CD4-positive, alpha-beta T cell treated with Interleukin-17A for 1 hour (primary cell): ENCODE data around the gene LYVE1.

Experiments
- DNase-seq: peaks from one replicate; pipeline ENCODE4 v3.0.0-alpha.2; 2020

The LYVE1 gene

DNA sequence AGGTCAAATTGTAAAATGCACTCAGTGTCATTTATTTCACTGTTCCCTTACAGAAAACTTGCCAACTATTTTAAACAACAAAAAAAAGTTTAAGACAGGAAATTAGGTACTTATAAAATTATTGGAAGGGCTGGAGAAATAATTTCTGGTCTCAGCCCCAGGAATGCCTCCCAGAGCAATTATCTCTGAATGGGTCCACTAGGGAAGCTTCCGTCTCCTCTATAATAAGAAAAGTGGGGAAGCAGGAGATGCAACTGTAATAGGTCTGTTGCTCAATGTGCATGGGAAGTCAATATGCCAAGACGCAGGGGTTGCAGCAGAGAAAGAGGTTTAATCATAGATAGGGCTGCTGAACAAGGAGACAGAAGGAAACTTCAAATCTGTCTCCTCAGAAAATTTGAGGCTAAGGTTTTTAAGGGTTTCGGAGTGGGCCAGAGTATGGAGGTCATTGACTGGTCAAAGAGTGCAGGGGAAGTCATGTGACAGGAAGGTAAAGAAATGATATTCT lies 16.6 kb downstream of the LYVE1 start:
- DNase-seq: no peak

DNA sequence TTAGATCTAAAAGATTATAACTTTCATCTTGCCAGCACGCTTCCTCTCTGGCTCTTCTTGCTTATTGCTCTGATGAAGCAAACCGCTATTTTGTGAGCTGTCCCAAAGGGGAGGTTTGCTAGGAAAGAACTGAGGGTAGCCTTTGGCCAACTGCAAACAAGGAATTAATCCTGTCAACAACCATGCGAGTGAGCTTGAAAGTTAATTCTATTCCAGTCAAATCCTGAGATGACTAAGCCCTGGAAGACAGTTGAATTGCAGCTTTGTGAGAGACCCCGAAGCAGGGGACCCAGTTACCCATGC lies 17.2 kb downstream of the LYVE1 start:
- no peak for DNase-seq

DNA sequence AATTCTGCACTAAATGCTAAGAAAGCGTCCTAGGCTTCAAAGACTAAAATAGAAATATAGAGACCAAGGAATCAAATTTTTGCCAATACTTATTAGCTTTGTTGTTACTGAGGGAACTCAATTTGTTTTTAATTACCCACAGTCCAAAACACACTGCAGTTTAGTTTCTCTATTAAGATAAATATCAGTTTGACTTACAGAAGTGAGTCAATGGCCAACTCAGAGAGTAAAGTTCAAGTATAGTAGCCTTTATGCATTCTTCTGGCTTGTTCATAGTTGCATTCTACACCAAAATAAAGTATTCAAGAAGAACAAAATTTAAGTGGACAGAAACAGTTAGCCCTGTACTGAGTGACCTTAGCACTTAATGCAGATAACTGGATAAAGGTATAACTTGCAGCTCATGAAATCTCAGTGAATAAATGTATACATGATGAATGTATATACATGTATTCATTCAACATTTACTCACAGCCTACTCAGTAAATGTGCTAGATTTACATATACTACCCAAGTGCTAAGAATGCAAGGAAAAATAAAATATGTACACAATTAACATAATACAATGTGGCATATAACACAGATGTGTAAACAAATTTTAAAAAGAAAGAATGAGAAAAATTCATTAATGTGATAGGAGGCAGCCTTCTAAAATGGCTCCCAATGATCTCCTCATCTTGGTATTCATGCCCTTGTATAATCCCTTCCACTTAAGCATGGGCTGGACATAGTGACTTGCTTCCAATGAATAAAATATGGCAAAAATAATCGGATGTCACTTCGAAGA lies 17.8 kb downstream of the LYVE1 start:
- no peak for DNase-seq

DNA sequence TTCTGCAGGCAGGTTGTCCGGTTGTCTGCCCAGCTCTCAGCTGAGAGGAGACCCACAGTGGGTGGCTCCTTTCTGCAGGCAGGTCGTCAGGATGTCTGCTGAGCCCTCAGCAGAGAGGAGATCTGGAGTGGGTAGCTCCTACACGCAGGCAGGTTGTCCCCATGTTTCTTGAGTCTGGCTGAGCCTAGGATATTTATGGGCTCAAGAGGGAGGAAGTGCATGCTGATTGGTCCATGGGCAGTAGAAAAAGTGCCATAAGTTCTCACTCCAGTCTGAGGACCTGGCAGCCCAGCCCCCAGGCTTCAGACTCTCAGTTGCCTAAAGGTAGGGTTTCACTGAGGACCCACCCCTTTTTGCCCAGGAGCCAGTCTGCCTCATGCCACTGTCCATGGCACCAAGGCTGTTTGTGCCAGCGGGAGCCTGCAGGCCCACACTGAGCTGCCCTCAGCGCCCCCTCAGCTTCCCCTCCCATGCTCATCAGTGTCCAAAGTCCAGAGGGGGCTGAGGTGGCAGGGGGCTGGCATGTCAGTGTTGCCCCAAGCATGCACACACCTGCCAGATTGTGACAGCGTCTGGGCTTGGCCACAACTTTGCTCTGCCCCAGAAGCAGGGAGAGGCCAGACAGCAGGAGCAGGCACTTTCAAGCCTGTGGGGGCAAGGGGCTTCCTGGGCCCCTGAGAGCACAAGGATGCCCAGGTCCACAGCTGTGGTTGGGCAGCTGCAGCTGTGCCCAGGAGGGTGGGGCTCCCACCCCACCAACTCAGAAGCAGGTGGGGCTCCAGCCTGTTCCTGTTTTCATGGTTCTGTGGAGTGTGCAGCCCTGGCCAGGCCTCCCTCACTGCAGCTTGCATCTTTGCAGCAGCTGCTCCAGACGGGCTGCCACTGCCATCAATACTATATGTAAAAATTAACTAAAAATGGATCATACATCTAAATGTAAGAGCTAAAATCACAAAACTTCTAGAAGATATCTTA lies 23.7 kb downstream of the LYVE1 start:
- DNase-seq: no peak

DNA sequence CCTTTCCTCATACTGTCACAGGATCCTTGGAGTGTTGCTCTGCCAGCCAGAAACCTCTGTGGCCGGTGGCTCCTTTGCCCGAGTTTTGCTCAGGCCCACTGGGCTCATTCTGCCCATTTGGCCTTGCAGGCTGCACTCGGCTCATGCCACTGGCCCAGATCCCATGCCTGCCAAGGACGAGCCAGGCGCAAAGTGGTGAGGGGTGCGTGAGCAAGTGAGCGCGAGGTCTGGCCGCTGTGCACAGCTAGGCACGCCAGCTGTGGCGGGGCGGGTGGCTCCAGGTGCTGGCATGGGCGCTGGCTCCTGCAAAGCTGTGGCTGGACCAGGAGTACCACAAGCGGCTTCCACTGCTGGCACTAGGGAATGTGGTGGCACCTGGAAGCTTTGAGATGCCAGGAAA lies 24.7 kb downstream of the LYVE1 start:
- no peak for DNase-seq

DNA sequence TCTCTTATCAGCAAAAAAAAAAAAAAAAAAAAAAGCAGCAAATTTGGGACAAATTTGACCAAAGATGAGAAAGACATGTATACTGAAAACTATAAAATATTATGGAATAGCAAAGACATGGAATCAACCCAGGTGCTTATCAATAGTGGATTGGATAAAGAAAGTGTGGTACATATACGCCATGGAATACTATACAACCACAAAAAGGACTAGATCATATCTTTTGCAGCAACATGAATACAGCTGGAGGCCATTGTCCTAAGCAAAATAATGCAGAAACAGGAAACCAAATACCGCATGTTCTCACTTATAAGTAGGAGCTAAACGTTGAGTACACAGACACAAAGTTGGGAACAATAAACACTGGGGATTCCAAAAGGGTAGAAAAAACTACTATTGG lies 25.7 kb downstream of the LYVE1 start:
- no peak for DNase-seq

DNA sequence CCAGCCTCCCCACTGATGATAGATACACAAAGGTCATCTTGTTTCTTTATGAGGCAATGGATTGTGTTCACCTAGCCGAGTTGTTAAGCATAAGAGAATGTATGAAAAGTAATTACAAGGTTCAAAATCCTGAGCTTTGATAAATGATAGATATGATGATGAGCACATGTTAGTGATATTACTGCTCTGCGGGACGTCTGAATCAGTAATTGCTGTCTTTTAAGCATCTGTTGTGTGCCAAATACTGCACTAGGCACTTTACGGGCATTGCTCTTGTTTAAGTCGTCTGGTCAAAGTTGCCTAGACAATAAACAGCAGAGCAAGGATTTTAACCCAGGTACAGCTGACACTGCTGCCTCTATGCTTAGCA lies 26.9 kb downstream of the LYVE1 start:
- DNase-seq: no peak

DNA sequence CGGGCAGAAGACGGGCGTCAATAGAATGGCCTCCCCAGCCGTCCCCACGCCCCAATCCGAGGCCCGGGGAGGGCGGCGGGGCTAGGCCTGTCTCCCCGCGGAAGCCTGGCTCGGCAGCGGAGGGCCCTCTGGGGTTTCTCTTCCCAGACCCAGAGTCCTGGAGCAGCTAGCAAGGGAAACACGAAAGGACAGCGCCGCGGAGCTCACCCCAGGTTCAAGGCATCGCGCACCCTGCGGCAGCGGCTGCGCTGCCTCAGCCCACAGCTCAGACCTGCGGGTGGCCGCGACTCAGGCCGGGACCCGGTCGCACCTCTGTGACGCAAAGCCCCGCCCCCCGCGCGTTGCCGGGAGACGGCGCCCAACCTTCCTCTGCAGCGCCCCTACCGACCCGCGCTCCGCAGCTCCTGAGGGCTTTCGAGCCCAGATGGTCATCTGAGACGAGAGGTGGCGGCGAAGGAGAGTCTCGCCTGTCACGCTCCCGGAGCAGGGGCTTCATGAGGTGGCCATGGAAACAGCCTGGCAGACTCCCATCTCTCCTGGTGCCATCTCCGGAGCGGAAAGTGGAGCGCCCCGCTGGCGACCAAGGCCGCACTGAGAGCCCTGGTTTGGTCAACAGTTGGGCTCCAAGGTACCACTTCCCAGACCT lies 27.4 kb downstream of the LYVE1 start, which contains the start of gene RNF141:
TSS of gene RNF141 (minus strand) at position 273 of the 646 bp plus-strand sequence. CDS start 7,029 bp downstream, outside the sequence.
- DNase-seq: peak; percentile 92

DNA sequence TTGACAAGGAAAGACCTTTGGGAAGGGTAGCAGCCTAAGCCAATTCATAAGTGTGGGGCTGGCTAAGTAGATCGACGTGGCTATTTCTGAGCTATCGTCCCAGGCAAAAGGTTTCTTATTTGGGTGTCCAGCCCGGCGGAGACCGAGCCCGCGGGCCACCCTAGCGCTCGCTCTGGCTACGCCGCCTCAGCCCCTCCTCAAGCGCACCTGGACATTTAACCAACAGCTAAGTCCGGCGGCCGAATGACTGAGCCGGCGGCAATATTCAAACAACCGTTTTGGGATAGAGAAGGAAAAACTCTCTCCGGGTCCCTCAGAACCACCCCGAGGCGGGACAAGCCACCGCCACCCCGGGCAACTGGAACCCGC lies 27.9 kb downstream of the LYVE1 start:
- no peak for DNase-seq

DNA sequence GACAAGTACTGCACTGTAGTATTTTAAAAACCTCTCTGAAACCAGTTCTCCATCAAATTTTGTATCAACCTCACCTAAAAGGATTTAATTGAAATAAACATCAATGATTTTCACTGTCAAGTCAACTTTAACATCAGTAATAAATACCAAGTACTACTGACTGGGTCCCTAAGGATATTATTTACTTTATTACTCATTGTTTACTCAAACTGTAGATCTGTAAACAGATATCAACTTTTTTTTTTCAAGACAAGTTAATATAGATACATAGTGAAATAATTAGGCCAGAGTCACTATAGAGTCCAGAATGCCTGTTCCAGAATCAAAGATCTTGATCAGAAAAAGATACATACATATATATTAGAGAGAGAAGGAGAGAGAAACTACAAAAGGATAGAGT lies 29.1 kb downstream of the LYVE1 start:
- no peak for DNase-seq

DNA sequence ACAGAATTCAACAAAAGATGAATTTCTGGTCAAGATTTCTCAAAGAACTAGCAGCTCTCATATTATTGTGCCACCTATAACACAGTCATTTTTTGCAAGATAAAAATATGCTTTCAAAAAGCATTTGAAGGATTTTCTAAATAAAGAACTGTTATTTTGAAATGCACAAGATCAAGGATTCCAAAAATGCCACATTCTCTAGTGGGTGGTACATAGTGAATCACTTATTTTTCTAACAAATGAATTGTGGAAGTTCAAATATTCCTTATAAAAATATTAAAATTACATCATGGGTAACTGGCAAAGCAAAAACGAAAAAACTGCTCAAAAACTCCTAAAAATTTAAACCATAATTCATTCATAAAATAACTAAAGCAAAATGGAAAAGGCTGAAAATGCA lies 29.5 kb downstream of the LYVE1 start:
- DNase-seq: no peak

DNA sequence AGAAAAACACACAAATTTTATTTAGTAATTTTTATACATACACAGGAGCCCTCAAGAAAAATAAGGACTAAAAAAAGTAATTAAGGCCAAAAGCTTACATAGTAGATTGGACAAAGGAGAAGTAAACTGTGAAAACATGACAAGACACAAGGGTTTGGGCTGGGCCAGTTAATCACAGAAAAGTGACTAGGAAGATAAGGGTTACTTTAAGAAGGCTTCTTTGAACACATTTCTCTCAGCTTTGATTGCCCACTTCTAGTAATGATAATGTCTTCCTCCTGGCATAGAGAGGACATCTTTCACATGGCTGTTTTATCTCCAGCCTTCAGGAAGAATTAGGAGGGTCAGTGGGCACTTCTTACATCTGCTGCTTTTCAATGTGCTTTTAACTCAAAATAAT lies 30.9 kb downstream of the LYVE1 start:
- DNase-seq: no peak

DNA sequence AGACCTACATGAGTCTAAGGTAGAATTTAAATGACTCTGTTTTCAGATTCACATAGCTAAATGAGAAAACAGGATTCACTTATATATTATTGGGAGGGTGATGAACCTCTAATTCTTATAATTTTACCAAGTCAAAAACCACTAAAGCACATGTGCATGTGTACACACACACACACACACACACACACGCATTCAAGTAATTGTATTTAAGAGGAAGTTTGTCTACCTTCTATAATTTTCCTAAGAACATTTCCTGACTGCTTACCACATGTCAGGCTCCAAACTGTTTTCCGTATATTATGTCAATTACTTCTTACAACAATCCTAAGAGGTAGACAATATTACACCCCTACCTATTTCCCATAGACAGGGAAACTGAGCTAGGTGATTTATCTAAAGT lies 34.1 kb downstream of the LYVE1 start:
- DNase-seq: no peak

DNA sequence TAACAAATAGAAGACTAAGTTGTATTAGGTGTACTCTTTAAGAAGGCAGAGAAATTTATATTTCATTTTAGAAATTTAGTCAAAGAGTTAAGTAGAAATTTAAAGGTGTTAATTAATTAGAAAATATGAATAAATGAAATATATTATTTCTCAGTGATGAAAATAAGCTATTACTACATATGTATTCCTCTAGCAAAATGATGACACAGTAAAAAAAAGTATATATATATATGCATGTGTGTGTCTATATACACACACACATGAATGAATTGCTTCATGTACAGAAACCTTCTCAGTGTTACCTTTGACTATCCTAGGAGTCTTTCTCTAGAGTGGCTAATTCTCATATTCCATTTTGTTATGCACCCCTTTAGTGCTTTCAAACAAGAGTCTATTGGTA lies 35.1 kb downstream of the LYVE1 start:
- DNase-seq: no peak

DNA sequence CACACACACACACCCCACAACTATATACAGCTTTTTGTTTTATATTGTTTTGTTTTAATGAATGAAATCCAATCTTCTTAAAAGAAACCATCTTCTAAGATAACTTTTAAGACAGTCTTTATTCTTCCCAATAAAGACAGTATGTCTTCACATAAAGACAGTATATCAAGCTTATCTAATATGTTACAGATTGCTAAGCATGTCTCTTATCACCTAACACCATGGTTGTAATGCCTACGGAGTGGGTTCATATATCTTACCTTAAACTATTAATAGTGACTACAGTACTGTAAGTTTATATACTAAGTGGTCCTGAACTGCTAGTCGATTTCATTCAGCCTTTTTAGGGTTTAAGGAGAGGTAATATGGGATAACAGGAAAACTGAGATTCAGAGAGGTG lies 35.9 kb downstream of the LYVE1 start:
- no peak for DNase-seq

DNA sequence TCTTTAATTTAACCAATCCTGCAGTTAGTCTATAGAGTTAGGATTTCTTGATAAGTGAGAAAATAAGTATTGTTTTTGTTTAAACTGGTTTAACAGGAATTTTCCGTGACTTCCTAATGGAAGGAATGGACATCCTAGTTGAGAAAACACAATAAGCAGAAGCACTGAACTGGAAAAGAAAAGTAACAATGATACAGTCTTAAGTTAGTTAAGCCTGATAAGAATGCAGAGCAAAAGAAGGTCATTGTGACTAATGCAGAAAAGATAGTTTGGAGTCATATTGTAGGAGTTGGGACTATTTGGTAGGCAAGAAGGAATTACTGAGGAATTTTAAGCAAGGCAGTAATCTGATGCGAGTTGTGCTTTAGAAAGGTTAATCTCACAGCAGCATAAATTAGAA lies 39.2 kb downstream of the LYVE1 start:
- no peak for DNase-seq

DNA sequence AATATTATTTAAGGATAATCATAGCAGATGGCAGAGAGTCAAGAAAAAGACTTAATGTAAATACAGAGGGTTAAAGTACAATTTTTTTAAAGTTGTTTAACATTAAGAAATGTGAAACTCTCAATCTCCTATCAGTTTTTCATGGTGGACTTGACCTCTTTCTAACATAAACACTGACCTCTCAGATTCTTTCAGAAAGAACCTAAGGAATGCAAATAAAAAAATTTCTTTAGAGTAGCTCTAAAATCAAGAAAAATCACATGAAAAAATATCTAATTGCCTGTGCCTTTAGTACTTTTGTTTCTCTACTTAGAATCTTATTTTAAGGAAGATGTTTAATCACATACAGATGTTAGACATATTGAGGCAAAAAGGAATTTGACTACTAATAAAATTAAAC lies 40.3 kb downstream of the LYVE1 start:
- DNase-seq: no peak

DNA sequence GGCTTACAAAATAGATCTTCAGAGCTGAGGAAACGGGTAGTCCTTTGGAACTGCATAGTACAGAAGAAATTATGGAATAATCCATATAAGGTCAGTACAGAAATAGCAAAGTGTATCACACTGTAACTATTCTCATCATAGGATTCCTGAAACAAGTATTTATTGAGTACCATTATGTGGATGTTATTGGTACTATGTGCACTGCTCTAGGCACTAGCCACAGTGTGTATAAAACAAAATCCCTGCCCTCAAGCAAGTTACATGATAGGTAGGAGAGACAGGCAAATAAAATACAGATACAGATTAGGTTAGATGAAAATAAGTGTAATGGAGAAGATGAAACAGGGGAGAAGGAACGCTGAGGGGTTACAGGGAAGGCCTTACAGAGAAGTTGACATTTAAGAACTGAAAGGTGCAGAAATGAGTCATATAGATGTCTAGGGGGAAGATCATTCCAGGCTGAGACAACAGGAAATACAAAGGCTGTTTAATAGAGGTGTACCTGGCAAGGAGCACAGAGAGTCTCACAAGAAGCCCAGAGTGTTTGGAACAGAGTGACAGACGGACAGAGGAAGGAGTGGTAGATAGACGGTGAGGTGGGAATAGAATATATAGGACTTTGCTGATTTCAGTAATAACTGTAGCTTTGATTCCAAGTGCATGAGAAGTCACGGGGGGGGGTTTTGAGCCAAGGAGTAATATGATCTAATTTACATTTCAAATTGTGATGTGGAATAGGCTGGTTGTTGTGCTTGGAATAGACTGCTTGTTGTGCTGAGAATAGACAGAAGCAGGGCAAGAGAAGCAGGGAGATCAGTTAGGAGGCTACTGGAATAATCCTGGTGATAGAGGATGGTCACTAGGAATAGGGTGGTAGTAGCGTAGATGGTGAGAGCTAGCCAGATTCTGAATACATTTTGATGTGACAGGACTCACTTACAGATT lies 41.2 kb downstream of the LYVE1 start:
- DNase-seq: no peak

DNA sequence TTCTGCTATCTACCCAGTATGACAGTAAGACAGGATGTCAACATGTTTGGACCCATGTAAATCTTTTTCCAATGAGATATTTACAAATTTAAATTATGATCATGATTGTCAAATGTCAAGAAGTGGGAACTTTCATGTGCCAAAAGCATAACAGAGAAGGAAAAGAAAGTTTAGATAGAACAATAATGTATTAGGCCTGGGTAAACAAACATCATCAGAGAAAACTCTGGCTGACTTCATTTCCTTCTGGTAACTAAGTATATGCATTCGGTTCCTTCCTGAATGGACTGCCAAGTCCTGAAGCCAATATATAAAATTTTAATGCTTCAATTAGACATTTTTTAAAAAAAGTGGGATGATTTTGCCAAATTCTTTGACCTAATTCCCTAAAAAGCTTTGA lies 44.0 kb downstream of the LYVE1 start:
- no peak for DNase-seq

DNA sequence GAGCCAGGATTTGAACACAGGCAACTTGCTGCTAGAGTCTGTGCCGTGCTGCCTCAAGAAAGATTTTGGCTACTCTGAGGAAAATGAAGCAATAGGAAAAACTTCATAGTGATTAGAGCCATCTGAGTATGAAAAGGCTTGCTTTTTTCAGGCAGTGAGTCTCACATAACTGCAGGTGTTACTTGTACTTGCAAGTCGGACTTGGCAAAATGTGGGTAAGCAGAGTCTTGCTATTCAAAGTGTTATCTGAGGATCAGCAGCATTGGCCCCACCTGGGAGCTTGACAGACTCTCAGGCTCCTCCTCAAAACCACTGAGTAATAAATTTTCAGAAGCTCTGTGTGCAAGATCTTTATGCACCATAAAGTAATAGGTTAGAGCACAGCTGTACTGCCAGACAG lies 45.5 kb downstream of the LYVE1 start:
- no peak for DNase-seq

DNA sequence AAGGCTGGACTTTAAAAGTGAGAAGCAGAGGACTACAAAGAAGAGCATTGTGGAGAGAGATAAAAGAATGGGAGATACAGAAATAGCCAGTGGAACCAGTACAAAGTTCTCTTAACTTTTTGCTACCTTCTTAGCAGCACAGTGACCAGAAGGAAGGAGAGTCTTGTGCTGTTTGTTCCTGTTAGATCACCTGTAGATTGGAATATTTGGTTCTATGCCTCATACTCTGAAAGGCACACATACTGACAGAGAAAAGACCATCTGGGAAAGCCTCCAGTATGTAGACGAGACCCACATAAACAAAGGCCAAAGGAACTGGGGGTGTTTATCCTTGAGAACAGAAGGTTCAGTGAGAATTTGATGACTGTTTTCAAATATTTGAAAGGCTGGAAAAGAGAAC lies 46.2 kb downstream of the LYVE1 start:
- DNase-seq: no peak

DNA sequence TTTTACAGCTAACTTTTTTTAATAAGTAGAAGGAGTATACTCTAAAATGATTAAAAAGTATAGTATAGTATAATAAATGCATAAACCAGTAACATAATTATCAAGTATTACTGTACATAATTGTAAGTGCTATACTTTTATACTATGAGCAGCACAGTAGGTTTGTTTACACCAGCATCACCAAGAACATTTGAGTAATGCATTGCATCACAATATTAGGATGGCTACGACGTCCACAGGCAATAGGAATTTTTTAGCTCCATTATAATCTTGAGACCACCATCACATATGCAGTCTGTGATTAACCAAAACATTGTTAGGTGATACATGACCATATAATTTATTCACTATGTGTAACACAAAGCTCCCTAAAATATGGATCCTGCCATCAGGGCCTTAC lies 47.9 kb downstream of the LYVE1 start:
- no peak for DNase-seq

DNA sequence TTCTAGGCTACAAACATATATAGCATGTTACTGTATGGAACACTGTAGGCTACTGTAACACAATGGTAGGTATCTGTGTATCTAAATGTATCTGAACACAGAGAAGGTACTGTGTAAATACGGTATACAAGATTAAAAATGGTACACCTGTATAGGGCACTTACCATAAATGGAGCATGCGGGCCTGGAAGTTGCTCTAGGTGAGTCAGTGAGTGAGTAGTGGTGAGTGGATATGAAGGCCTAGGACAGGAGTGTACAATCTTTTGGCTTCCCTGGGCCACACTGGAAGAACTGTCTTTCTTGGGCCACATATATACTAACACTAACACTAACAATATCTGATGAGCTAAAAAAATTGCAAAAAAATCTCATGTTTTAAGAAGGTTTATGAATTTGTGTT lies 48.8 kb downstream of the LYVE1 start:
- no peak for DNase-seq
